ENCODE data around the gene CAPN15.
"Not testable (repeated sequence)": the region's sequence is repeated elsewhere in the genome, so short reads cannot be mapped to it uniquely, and the experiment has no call there.

Gene CAPN15

DNA sequence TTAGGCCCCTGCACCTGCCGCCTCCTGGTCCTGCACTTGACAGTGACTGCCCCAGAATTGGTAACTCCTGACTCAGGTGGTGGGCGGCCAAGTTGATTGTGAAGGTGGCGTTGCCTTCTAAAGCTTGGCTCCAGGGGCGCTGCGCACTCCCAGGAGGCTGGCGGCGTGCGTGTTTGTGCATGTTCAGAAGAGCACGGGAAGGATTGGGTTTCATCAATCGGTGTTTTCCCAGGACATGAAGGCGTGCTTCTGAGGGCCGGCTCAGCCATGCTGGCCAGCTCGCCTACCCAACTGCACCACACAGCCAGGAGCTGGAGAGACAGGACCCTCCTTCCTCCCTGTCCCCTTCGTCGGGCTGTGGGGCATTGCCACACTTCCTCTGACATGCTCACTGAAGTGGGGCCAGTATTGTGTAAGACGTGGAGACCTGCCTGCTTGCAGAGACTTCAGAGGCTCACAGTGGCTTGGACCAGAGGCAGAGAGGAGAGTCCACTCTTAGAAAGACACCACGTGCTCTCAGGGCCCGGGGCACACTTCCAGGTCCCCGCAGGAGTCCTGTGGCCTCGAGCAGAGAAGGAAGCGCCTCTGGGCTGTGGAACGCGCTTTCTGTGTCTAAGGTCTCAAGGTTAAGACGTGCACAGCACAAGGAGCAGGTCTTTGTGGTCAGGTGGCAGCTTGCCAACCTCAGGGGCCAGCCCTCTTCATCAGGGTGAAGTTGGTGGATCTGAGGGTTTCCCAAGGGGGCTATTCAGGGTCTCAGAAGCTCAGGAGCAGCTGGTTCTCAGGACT lies 65.2 kb downstream of the CAPN15 start:
- DNase-seq (ENCODE audit: low read depth) = no peak

DNA sequence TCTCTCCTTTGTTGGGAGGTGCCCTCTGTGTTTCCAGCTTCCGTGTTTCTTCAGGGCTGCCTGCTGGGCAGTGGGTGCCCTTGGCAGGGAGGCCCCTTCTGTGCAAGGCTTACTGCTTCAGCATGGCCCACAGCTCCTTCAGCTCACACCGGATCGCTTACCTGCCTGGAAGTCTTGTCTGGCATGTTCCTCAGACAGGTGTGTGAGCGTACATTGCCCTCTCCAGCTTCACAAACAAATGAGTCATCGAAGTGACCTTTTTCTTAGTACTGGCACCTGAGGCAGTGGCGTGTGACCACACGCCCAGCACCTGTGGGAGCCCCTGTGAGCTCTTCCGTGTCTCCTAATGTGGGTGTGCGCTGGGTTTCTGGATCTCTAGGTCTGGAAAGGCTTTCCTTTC lies 65.9 kb downstream of the CAPN15 start:
- DNase-seq (ENCODE audit: low read depth) = no peak

DNA sequence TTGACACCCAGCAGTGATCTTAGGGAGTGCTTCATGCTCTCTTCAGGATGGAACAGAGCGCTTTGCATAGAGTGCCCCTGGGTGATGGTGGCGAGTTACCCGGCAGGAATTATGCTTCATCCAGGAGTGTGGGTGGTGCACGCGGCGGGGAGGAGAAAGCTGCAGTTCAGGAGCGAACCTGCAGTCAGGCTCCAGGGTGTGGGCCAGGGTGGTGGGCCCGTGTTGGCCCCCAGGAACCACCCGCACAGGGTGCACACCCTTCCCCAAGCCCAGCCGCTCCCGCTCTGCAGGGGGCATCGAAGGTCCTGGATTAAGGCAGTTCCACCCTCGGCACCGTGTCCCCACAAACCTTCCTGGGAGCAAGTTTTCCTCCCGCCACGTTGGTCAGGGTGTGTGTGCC lies 66.3 kb downstream of the CAPN15 start:
- DNase-seq (ENCODE audit: low read depth) = no peak

DNA sequence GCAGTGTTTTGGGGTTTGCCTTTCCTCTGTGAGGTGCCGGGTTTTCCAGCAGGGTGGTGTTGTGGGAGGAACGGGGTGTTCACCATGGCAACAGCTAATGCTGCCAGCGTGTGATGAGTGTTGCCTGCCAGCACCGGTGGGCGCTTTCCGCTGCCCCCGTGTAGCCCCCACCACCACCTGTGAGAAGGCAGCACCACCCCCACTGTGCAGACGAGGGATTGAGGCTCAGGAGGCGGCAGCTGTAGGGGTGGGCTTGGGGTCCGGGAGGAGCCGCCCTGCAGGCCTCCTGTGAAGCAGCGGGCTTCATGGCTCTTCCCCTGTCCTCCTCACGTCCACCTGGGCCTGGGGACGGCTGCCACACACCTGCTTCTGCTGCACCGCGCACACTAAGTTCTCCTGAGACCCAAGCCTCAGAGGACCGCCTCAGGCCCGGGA lies 67.6 kb downstream of the CAPN15 start:
- no peak for DNase-seq (ENCODE audit: low read depth)

DNA sequence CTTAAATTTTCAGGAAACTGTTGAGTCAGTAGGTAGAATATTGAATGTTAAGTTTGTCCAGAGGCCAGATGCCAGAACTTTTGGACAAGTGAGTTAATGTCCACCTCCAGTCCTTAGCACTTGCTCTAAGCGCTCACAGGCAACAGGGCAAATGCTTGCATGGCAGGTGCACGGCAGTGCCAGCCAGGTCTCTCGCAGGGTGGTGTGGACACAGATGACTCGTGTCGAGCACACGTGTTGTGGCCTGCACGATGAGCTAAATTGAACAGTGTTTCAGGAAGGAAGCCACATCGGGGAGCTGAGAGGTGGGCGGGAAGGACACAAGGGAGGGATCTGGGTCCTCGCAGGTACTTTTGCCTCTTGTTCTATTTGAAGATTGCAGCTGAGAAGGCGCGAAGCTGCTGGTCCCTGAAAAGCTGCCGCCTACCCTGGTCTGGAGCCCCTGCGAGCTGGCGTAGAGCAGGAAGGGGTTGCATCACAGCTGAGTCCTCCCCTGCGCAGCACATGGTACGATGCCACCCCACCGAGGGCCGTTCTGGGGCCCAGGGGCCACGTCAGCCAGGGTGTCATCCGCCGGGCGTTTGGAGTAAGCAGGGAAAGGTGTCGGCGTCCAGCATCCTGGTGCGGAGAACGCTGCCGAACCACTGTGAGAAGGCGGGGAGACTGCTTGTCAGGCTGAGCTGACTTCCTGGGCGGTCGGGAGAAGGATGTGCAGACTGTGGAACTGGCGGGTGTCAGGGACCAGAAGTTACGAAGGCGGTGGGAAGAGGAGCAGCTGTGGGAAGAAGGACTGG lies 68.6 kb downstream of the CAPN15 start:
- DNase-seq (ENCODE audit: low read depth) = no peak

DNA sequence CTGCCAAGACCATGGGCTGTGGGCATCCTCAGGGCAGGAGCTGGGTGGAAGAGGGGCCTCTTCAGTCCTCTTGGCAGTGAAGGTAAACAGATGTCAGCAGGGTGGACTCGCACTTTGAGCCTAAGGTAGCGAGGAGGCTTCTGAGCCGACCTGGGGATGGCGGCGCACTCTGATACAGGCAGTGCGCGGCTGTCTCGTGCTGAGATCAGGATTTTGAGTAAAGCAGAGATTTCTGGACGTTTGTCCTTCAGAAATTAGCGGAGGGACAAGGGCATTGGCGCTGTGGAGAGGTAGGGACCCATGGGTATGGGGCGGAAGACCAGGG lies 69.2 kb downstream of the CAPN15 start:
- DNase-seq (ENCODE audit: low read depth) = no peak

DNA sequence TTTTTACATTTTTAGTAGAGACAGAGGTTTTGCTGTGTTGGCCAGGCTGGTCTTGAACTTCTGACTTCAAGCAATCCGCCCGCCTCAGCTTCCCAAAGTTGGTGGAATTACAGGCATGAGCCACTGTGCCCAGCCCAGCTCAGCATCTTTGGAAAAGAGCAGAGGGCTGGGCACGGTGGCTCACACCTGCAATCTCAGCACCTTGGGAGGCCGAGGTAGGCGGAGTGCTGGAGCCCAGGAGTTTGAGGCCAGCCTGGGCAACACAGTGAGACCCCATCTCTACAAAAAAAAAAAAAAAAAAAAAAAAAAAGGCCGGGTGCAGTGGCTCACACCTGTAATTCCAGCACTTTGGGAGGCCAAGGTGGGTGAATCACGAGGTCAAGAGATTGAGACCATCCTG lies 70.1 kb downstream of the CAPN15 start:
- not testable (repeated sequence) for DNase-seq (ENCODE audit: low read depth)

DNA sequence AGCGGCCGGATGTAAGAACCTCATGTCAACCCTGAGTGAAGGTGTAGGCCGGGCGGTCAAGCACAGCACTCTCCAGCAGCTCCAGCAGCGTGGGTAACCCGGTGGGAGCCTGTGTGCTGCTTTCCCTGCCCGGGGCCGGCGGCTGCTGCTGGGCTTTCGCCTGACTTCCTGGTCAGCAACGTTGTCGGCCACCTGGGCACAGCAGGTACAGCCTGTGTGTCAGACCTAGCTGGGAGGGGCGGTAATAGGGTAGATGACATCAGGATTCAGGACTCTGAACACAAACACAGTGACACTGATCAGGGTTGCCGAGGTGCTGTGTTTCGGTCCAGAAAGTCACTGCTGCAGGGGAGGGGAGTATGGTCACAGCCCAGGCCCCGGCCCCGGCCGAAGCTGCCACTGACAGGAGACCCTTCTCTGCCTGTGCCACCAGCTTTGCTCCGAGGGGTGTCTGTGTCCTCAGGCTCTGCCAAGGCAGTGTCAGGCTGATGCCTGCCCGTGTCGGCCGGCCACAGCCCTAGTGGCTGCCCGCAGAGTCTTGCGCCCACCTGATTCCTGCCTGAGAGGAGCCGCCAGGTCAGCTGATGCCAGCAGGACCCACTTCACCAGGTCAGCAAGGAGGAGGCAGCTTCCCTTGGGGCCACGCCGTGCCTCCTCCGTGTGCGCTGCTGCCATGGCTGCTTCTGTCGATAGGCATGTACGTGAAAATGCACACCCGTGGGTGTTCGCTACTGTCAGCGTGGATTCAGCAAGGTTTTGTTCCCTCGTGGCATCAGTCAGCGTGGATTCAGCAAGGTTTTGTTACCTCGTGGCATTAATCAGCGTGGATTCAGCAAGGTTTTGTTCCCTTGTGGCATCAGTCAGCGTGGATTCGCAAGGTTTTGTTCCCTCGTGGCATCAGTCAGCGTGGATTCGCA lies 71.6 kb downstream of the CAPN15 start:
- DNase-seq (ENCODE audit: low read depth) = no peak

DNA sequence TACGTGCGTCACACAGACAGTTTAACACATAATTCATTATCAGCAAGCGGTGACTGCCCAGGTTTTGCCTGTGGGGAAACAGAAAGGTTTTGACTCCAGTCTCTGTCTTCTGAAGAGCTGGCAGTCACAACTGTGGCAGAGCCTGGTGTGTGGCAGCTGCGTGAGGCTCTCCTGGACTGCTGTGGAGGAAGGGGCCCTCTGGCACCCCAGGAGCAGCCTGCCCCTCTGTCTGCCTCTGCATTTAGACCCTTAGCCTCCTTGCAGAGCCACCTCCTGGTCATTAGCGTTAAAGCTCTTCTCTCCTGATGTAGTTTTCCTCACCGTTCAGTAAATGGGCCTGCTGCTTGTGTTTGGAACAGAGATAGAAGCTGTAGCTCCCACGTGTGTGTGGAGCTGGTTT lies 73.3 kb downstream of the CAPN15 start:
- no peak for DNase-seq (ENCODE audit: low read depth)

DNA sequence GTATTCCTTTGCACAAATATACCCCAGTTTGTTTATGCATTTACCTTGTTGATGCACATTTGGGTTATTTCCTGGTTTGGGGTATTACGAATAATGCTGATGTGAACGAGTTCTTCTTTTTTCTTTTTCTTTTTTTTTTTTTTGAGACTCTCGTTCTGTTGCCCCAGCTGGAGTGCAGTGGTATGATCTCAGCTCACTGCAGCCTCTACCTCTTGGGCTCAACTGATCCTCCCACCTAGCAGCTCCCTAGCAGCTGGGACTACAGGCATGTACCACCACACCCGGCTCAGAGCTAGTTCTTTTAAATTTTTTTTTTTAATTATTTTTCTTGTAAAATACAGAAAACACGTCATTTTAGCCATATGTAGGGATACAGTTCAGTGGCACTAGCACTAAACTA lies 76.4 kb downstream of the CAPN15 start:
- DNase-seq (ENCODE audit: low read depth) = no peak
